ENCODE results near the gene ZBTB44. TPM values are rescaled to one million over a fixed set of nuclear protein-coding genes. Genes with fewer than 3 reads are reported as not detected.

Gene ZBTB44
- total RNA-seq, 1 experiment from 2014 or later: 27.5 TPM

GRCh38 chr11:130214861-130215530 lies 99.7 kb downstream of the ZBTB44 start:
- Histone ChIP-seq H3K79me2 (ENCODE audit: low read length) (no peaks in the 10 kb centered on the region), H3K4me1 (ENCODE audit: insufficient read depth, low read length) (no peaks in the 10 kb centered on the region; the same call in 1 of the 2 replicates), H3F3A (ENCODE audit: low read length, unreplicated experiment) (no peaks in the 10 kb centered on the region), H3K27me3 (ENCODE audit: low read length) (no peaks in the 10 kb centered on the region), H3K9me2 (replicated peaks; ENCODE audit: low read length) (no peaks in the 10 kb centered on the region), H3K4me3 (ENCODE audit: low read length) (no peak overlapping the region), H3K27ac (ENCODE audit: low read length) (no peak overlapping the region), H2AFZ (ENCODE audit: low read length) (no peak overlapping the region), H4K20me1 (ENCODE audit: low read length) (no peaks in the 10 kb centered on the region), H3K4me2 (ENCODE audit: low read length) (no peak overlapping the region), H3K9me3 (ENCODE audit: low read length) (no peaks in the 10 kb centered on the region), H3K9ac (ENCODE audit: low read length) (no peak overlapping the region), H3K36me3 (ENCODE audit: low read depth, low read length) (no peaks in the 10 kb centered on the region; the same call in 1 of the 2 replicates)
- ChIA-PET CTCF (no interaction called here), POLR2A (ENCODE audit: unreplicated experiment) (no interaction called here)
- no TSS peak for BruUV-seq (replicated peaks)
- DNase-seq: no peak
- TF ChIP-seq EZH2phosphoT487 (IDR thresholded peaks at IDR 0.05; ENCODE audit: borderline replicate concordance, low read length) (no peak), CTCF (conservative IDR thresholded peaks at IDR 0.05; ENCODE audit: low read depth, low read length) (no peak), EZH2 (IDR thresholded peaks at IDR 0.05; ENCODE audit: low read length, unreplicated experiment) (no peak)
- ATAC-seq: no peak
- intact Hi-C loops (cut with micrococcal nuclease): loop anchor here (5.0 to 10.0 kb wide), 2 partner anchors 100 to 197 kb away; partner anchors contain the start of gene ZBTB44

- no TSS peak for BruUV-seq (replicated peaks)
Observed at GRCh38 chr11:130213979-130214281, 100.8 kb downstream of the ZBTB44 start.

More at GRCh38 chr11:130213979-130214281, 100.8 kb downstream of the ZBTB44 start:
- H3K27ac ChIP-seq (ENCODE audit: low read length): no peak overlapping the region
- H2AFZ ChIP-seq (ENCODE audit: low read length): no peak overlapping the region
- H3F3A ChIP-seq (ENCODE audit: low read length, unreplicated experiment): no peaks in the 10 kb centered on the region
- intact Hi-C loops (cut with micrococcal nuclease): loop anchor here (1.0 to 10.0 kb wide), 4 partner anchors 101 to 217 kb away; partner anchors contain the start of gene ZBTB44
- no peak overlapping the region for H3K9ac ChIP-seq (ENCODE audit: low read length)
- CTCF ChIA-PET: no interaction called here
- no peaks in the 10 kb centered on the region for H4K20me1 ChIP-seq (ENCODE audit: low read length)
- H3K79me2 ChIP-seq (ENCODE audit: low read length): no peaks in the 10 kb centered on the region
- H3K9me3 ChIP-seq (ENCODE audit: low read length): no peaks in the 10 kb centered on the region
- POLR2A ChIA-PET (ENCODE audit: unreplicated experiment): no interaction called here
- H3K36me3 ChIP-seq (ENCODE audit: low read depth, low read length): no peaks in the 10 kb centered on the region; the same call in 1 of the 2 replicates
- no peak overlapping the region for H3K4me2 ChIP-seq (ENCODE audit: low read length)
- no peaks in the 10 kb centered on the region; the same call in 1 of the 2 replicates for H3K4me1 ChIP-seq (ENCODE audit: insufficient read depth, low read length)
- no peaks in the 10 kb centered on the region for H3K27me3 ChIP-seq (ENCODE audit: low read length)
- H3K4me3 ChIP-seq (ENCODE audit: low read length): no peak overlapping the region
- H3K9me2 ChIP-seq (replicated peaks; ENCODE audit: low read length): no peaks in the 10 kb centered on the region
- DNase-seq (no peak), ATAC-seq (no peak)
- no peak for TF ChIP-seq EZH2phosphoT487 (IDR thresholded peaks at IDR 0.05; ENCODE audit: borderline replicate concordance, low read length)
- no peak for TF ChIP-seq CTCF (conservative IDR thresholded peaks at IDR 0.05; ENCODE audit: low read depth, low read length)
- TF ChIP-seq EZH2 (IDR thresholded peaks at IDR 0.05; ENCODE audit: low read length, unreplicated experiment): no peak

Measured in PC-3 (cell line).